HG03460 (cell line): ENCODE data around the gene PLAAT5.
"Not testable (repeated sequence)": the region's sequence is repeated elsewhere in the genome, so short reads cannot be mapped to it uniquely, and the experiment has no call there.

ENCODE experiments used
- ATAC-seq: cut with Tn5 transposase; IDR thresholded peaks from one replicate; pipeline ENCODE4 v1.9.1; 2021; ENCODE audit not compliant: unreplicated experiment

PLAAT5 gene

GRCh38 chr11:63485777-63486176 lies 5.2 kb downstream of the PLAAT5 start:
- ATAC-seq, result no peak

- ATAC-seq, result no peak
Measured at GRCh38 chr11:63480039-63480438, 10.9 kb downstream of the PLAAT5 start.

- no peak for ATAC-seq
Measured at GRCh38 chr11:63478896-63479295, 12.1 kb downstream of the PLAAT5 start.

GRCh38 chr11:63476618-63477017 lies 14.3 kb downstream of the PLAAT5 start:
- ATAC-seq, result no peak

GRCh38 chr11:63472372-63472771 lies 18.6 kb downstream of the PLAAT5 start:
- ATAC-seq, result no peak

- ATAC-seq, result no peak
Measured at GRCh38 chr11:63470311-63470710, 20.7 kb downstream of the PLAAT5 start.

- no peak for ATAC-seq
Measured at GRCh38 chr11:63462137-63462536, 28.8 kb downstream of the PLAAT5 start.

- no peak for ATAC-seq
Measured at GRCh38 chr11:63459586-63459985, 31.4 kb downstream of the PLAAT5 start.

GRCh38 chr11:63448646-63449045 lies 42.3 kb downstream of the PLAAT5 start:
- no peak for ATAC-seq

GRCh38 chr11:63445720-63446119 lies 45.2 kb downstream of the PLAAT5 start:
- no peak for ATAC-seq

GRCh38 chr11:63445118-63445517 lies 45.8 kb downstream of the PLAAT5 start:
- ATAC-seq, result no peak

GRCh38 chr11:63444160-63444559 lies 46.8 kb downstream of the PLAAT5 start:
- ATAC-seq, result no peak

- no peak for ATAC-seq
Measured at GRCh38 chr11:63443714-63444113, 47.3 kb downstream of the PLAAT5 start.

GRCh38 chr11:63435831-63436230 lies 55.1 kb downstream of the PLAAT5 start:
- ATAC-seq, result not testable (repeated sequence)

GRCh38 chr11:63435351-63435750 lies 55.6 kb downstream of the PLAAT5 start:
- not testable (repeated sequence) for ATAC-seq

- ATAC-seq, result not testable (repeated sequence)
Measured at GRCh38 chr11:63430731-63431130, 60.2 kb downstream of the PLAAT5 start.

GRCh38 chr11:63427971-63428508 lies 62.9 kb downstream of the PLAAT5 start:
- no peak for ATAC-seq

GRCh38 chr11:63417174-63417852 lies 73.7 kb downstream of the PLAAT5 start:
- ATAC-seq, result no peak
